Stimulated activated CD4-positive, alpha-beta T cell treated with anti-CD3 and anti-CD28 coated beads, Interleukin-2, amount 100 ng/mL, for 24 hours (primary cell): ENCODE data around the gene RASGRP4.
"Not testable (repeated sequence)": the region's sequence is repeated elsewhere in the genome, so short reads cannot be mapped to it uniquely, and the experiment has no call there.

Experiments used
- DNase-seq, 2 donors: peaks; one replicate each; pipeline ENCODE4 v3.0.0-alpha.2; 2020

Gene RASGRP4

DNA sequence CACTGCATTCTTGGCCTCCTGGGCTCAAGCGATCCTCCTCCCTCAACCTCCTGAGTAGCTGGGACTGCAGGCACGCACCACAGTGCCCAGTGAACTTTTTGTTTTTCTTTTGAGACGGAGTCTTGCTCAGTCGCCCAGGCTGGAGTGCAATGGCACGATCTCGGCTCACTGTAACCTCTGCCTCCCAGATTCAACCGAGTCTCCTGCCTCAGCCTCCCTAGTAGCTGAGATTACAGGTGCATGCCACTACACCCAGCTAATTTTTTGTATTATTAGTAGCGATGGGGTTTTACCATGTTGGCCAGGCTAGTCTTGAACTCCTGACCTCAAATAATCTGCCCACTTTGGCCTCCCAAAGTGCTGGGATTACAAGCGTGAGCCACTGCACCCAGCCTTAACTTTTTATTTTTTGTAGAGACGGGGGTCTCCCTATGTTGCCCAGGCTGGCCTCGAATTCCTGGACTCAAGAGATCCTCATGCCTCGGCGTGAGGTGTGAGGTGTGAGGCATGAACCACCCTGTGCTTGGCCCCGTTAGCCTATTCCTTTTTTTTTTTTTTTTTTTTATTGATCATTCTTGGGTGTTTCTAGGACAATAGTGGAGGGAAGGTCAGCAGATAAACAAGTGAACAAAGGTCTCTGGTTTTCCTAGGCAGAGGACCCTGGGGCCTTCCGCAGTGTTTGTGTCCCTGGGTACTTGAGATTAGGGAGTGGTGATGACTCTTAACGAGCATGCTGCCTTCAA, 62.9 kb downstream of the RASGRP4 start:
- DNase-seq, result not testable (repeated sequence)

DNA sequence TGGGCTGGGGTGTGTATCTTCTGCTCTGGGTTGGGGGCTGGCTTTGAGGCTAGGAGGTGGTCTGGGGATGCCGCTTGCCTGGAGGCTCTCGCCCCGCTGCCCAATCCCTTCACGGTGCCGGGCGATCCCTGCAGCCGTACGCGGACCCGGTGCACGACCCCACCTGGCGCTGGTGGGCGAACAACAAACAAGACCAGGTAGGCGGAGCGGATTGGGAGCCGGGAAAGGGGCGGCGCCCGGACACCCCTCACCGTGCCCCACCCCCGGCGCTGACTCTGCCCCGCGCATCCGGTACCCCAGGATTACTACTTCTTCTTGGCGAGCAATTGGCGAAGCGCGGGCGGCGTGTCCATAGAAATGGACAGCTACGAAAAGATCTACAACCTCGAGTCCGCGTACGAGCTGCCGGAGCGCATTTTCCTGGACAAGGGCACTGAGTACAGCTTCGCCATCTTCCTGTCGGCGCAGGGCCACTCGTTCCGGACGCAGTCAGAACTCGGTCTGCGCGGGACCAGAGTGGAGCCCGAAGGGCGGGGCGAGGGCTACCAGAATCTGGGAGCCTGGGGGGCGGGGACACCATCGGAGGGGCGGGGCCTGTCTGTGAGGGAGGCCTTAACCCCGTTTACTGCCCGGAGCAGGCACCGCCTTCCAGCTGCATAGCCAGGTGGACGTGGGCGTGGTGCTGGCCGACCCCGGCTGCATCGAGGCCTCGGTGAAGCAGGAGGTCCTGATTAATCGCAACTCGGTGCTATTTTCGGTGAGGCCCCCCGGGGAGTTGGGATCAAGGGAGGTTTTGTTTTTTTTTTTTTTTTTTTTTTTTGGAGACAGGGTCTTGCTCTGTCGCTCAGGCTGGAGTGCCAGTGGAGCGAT, 63.7 kb downstream of the RASGRP4 start:
- peak; percentile 82 to 93 for DNase-seq

DNA sequence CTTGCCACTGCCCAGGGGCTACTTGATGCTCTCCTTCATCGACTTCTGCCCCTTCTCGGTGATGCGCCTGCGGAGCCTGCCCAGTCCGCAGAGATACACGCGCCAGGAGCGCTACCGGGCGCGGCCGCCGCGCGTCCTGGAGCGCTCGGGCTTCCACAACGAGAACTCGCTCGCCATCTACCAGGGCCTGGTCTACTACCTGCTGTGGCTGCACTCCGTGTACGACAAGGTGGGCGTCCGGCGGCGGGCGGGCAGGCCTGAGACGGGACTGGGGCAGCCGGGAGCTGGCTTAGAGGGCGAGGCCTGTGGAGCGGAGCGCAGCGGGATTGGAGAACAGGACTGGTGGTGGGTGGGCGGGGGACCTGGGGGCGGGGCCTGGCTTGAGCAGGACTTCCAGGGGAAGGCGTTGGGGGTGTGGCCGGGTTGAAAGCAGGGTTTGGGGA, 64.4 kb downstream of the RASGRP4 start:
- peak; percentile 71 to 81 for DNase-seq

DNA sequence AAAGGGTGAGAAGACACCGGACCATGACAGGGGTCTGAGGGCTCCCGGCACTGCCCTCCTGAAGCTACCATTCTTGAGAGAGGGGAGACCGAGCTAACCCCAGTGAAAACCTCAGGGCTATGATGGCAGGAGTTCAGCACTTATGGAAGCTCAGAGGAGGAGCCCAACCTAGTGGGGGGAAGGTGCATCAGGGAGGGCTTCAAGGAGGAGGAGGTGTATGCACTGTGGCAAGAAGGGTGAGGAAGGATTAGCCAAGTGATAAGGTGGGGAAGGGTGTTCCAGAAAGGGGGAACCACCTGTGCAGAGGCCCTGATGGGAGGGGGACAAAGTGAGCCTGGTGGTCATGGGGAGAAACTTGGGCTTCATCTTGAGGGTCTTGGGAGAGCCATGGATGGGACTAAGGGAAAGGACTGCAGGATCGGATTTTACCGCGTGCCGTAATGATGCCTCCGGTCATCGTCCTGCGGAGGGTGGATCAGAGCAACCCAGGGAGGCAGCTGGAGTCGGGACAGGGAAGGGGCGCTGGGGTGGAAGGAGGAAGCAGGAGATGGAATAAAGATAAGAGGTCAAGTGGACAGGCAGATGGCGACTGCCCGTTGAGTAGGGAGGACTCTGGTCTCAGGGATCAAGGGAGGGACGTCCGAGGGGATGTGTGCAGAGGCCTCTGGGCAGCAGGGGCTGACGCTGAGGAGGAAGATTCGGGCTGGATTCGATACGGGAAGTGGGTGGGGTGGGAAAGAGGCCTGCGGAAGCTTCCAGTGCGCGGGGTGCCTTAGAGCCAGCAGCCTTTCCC, 65.0 kb downstream of the RASGRP4 start:
- no peak for DNase-seq

DNA sequence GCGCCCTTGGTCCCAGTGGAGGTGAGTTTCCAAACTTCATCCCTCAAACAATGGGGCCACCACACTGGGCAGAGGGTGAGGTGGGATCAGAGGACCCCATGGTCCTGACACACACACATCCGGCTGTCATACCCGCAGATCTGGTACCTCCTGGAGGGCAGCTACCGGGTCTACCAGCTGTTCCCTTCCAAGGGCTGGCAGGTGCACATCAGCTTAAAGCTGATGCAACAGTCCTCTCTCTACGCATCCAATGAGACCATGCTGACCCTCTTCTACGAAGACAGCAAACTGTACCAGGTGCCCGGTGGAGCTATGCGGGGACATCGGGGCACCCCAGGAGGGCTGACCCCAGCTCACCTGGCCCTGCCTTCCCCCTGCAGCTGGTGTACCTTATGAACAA, 65.7 kb downstream of the RASGRP4 start:
- no peak for DNase-seq

DNA sequence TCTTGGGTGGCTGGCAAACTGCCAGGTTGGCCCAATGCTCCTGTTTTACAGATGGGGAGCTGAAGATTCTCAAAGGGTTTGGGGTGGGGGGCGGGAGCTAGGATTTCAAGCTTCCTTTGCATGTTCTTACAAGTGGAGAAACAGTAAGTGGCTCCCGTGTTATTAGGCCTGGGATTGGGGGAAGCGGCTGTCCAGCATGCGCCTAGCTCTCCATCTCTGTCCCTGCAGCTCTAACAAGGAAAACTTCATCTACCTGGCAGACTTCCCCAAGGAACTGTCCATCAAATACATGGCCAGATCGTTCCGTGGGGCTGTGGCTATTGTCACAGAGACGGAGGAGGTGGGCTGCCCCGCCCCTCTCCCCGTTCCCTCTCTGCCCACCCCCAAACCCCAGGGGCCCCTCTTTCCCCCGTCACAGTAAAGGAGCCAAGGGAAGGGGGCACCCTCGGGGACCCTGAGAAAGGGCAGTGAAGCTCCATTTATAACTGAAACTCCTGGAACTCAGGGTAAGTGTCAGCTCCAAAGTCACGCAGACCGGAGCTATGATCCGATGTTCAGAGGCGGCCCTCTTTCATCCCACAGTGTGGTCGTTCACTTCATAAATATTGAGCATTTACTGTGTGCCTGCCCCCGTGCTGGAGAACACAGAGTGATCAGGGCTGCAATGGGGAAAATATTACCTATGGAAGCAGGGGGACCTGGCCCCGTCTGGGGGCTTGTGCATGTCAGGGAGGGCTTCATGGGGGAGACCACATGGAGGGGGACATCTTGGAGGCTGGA, 66.6 kb downstream of the RASGRP4 start:
- no peak for DNase-seq
